ENCODE data around the gene LIN54.

GRCh38 chr4:83002329-83002728 is 8.3 kb downstream of the LIN54 start:
- TF ChIP-seq CTCF (IDR thresholded peaks at IDR 0.05) = no peak
- no peak for TF ChIP-seq POLR2A (IDR thresholded peaks at IDR 0.05)

Measured in testis (tissue), 2 donors.